PFSK-1 (cell line): ENCODE measurements around the gene POLG.

Experiments used
- FOXP2 ChIP-seq: optimal IDR thresholded peaks from 2 replicates; pipeline ENCODE3; 2011; ENCODE audit warnings: borderline replicate concordance, control low read depth, inconsistent platforms; ENCODE audit not compliant: insufficient read depth; ENCODE audit errors: extremely low read length, extremely low read depth
- POLR2AphosphoS5 ChIP-seq: IDR thresholded peaks from 2 replicates; pipeline ENCODE4 v1.6.1; 2012; ENCODE audit warnings: low read depth, mild to moderate bottlenecking, control low read depth, low read length, moderate library complexity
- REST ChIP-seq, 2 experiments: IDR thresholded peaks; 2 replicates each; pipeline versions ENCODE4 v1.6.1 to v1.8.0; 2011 to 2012; ENCODE audit warnings: low read depth in 2 of 2, low read length in 2 of 2, control low read depth in 1 of 2, inconsistent platforms in 1 of 2, mild to moderate bottlenecking in 1 of 2, moderate library complexity in 1 of 2; ENCODE audit not compliant: insufficient read depth in 1 of 2
- SIN3A ChIP-seq: IDR thresholded peaks from 2 replicates; pipeline ENCODE4 v1.6.1; 2012; ENCODE audit warnings: mild to moderate bottlenecking, low read length, moderate library complexity, borderline replicate concordance; ENCODE audit not compliant: insufficient read depth
- TAF1 ChIP-seq: IDR thresholded peaks from 2 replicates; pipeline ENCODE4 v1.6.1; 2012; ENCODE audit warnings: low read length, control low read depth, borderline replicate concordance; ENCODE audit not compliant: insufficient read depth

- TF ChIP-seq POLR2AphosphoS5: no peak
- TF ChIP-seq REST (IDR thresholded peaks at IDR 0.05; ENCODE audit: insufficient read depth in 1 of 2, low read depth in 2 of 2, low read length in 2 of 2): no peak
- no peak for TF ChIP-seq SIN3A
- no peak for TF ChIP-seq TAF1
- no peak for TF ChIP-seq FOXP2
Measured at GRCh38 chr15:89303986-89304385, 30.6 kb downstream of the POLG start.
